H1 (cell line): ENCODE data around the gene CORO6. TPM values are rescaled to one million over a fixed set of nuclear protein-coding genes. Genes with fewer than 3 reads are reported as not detected.

Experiments used
- CBX5 ChIP-seq: fragments of 300-800, 300-1000 bp; sonication (generic); IDR thresholded peaks from 2 replicates; pipeline ENCODE4 v1.7.1; 2016; ENCODE audit warnings: antibody characterized with exemption, low read length, low read depth
- CHD7 ChIP-seq: fragments of 300-600 bp; sonication (generic); IDR thresholded peaks from 2 replicates; pipeline ENCODE4 v1.7.1; 2012; ENCODE audit warnings: low read length, moderate library complexity, mild to moderate bottlenecking, inconsistent platforms; ENCODE audit not compliant: insufficient replicate concordance
- EP300 ChIP-seq, 2 experiments: IDR thresholded peaks; 1 replicate in 1 of 2; 2 replicates in 1 of 2; pipeline ENCODE4 v1.6.1; 2011 to 2012; ENCODE audit warnings: low read depth in 2 of 2, low read length in 2 of 2, mild to moderate bottlenecking in 2 of 2, borderline replicate concordance in 1 of 2, inconsistent platforms in 1 of 2, moderate library complexity in 1 of 2
- NRF1 ChIP-seq: IDR thresholded peaks from 2 replicates; pipeline ENCODE4 v1.6.1; 2011; ENCODE audit warnings: mild to moderate bottlenecking, low read depth, low read length, improper control_type of control experiment
- RAD21 ChIP-seq, 2 experiments: IDR thresholded peaks in 1 of 2; conservative IDR thresholded peaks in 1 of 2; 2 replicates each; pipeline ENCODE4 v1.6.1; 2011; ENCODE audit warnings: low read depth in 2 of 2, low read length in 2 of 2, improper control_type of control experiment in 1 of 2, inconsistent platforms in 1 of 2, mild to moderate bottlenecking in 1 of 2, moderate library complexity in 1 of 2
- SIX5 ChIP-seq: IDR thresholded peaks from 2 replicates; pipeline ENCODE4 v1.6.1; 2011; ENCODE audit warnings: mild to moderate bottlenecking, low read depth, low read length
- TAF7 ChIP-seq: optimal IDR thresholded peaks from 2 replicates; pipeline ENCODE3; 2011; ENCODE audit warnings: low read depth, mild to moderate bottlenecking, inconsistent platforms, low read length, moderate library complexity, borderline replicate concordance
- polyA plus RNA-seq, 7 experiments: library from polyadenylated mRNA; depleted of rRNA in 3 of 7; stranded (reverse) in 5 of 7; unstranded in 2 of 7; fragments of >200 nt in 5 of 7; fragments of 200-250 nt in 2 of 7; gene quantifications; 1 replicate in 5 of 7; 2 replicates in 1 of 7; 4 replicates in 1 of 7; pipeline versions ENCODE4 v1.2.1 to v1.2.3, GENCODE V29; 2011 to 2013; ENCODE audit warnings: missing spikeins in 2 of 7, mixed read lengths in 2 of 7
- total RNA-seq: library from RNA; stranded (reverse); fragmentation: NEBNext Ultra II Directional; extraction: Animal tissue kit (Norgen Biotek cat#: 25700); gene quantifications from 2 replicates; pipeline ENCODE4 v1.2.1, GENCODE V29; 2021
- TF ChIP-seq, protein P1 (sequence below): IDR thresholded peaks from 2 replicates; pipeline ENCODE4 v1.6.1; 2011; ENCODE audit warnings: low read depth, mild to moderate bottlenecking, low read length; ENCODE audit not compliant: insufficient read depth

Gene CORO6
- total and polyA plus RNA-seq, 2 of the 8 experiments (the other 6 are each of a cell fraction or from before 2014, with no cell fraction given) = 2.5 to 8.6 TPM

DNA sequence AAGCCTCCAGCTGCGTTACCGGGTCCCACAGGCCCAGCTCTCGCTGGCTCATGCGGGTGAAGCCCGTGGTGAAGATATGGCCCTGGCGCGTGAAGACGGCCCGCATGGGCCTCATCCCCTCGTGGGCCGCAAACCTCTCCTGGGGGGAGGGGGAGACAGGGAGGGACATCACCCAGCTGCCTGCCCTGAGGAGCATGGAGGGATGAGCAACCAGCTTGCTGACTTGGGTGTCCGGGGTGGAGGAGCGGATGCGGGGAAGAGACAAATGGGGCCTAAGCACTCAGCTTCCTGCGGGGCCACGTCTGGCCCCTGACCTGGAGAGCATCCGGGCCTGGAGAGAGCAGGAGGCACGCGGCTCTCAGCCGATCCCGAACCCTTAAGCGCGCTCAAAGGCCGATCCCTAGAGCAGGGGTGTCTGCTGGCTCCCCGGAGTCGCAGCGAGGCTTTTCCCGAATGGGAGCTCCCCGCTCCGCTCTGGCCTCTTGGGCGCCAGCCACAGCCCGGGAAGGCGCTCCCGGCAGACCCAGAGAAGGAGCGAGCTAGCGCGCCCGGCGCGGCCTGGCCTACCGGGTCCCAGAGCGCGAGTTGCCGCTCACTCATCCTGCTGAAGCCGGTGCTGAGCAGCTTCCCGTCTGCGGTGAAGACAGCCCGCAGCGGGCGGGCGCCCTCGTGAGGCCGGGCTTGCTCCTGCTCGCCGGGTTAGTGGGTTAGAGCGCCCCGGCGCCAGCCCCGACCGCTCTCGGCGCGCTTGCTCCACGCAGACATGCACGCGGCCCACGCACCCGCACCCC, 5.0 kb downstream of the CORO6 start (continued):
- TF ChIP-seq CHD7 = no peak
- TF ChIP-seq, protein P1, sequence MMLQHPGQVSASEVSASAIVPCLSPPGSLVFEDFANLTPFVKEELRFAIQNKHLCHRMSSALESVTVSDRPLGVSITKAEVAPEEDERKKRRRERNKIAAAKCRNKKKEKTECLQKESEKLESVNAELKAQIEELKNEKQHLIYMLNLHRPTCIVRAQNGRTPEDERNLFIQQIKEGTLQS = 0 out of 2 replicates have a peak, but pooled peaks have one; percentile 1
- TF ChIP-seq EP300 (IDR thresholded peaks at IDR 0.05; ENCODE audit: borderline replicate concordance in 1 of 2, low read depth in 2 of 2, low read length in 2 of 2) = 0 out of 3 replicates have a peak, but pooled peaks of 1 of the 2 experiments have one; percentile 38
- TF ChIP-seq SIX5 = no peak
- TF ChIP-seq RAD21 (IDR thresholded peaks at IDR 0.05 in 1 of 2, conservative IDR thresholded peaks at IDR 0.05 in 1 of 2; ENCODE audit: low read depth in 2 of 2, low read length in 2 of 2) = peak; percentile 57 to 73
- peak; percentile 83 for TF ChIP-seq TAF7
- TF ChIP-seq CBX5 = no peak
- no peak for TF ChIP-seq NRF1
